Skeletal muscle cell (primary cell): ENCODE results near the gene SRMS.

Experiments
- DNase-seq: peaks from one replicate; pipeline ENCODE4 v3.0.0-alpha.2; 2010; ENCODE audit warnings: low read depth
- H3K4me3 ChIP-seq: 2 replicates; pipeline ENCODE4 v1.5.1; 2011; ENCODE audit warnings: low read depth, mild to moderate bottlenecking, control low read depth, low read length, moderate library complexity

Gene SRMS

DNA sequence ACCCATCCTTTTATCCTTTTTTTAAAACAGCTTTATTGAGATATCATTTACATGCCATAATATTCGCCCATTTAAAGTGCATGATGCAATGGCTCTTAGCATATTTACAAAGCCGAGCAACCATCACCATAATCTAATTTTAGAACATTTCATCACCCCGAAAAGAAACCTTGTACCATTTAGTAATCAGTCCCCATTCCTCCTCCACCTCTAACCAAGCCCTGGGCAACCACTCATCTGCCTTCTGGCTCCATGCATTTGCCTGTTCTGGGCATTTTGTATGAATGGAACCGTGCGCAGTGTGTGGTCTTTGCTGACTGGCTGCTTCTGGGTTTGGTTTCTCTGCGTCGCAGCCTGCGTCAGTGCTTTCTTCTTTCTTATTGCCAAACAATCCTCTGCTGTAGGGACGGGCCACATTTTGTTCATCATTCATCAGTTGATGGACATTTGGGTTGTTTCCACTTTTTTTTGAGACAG is 38.4 kb downstream of the SRMS start:
- DNase-seq = no peak
- no peak overlapping the region for H3K4me3 ChIP-seq

DNA sequence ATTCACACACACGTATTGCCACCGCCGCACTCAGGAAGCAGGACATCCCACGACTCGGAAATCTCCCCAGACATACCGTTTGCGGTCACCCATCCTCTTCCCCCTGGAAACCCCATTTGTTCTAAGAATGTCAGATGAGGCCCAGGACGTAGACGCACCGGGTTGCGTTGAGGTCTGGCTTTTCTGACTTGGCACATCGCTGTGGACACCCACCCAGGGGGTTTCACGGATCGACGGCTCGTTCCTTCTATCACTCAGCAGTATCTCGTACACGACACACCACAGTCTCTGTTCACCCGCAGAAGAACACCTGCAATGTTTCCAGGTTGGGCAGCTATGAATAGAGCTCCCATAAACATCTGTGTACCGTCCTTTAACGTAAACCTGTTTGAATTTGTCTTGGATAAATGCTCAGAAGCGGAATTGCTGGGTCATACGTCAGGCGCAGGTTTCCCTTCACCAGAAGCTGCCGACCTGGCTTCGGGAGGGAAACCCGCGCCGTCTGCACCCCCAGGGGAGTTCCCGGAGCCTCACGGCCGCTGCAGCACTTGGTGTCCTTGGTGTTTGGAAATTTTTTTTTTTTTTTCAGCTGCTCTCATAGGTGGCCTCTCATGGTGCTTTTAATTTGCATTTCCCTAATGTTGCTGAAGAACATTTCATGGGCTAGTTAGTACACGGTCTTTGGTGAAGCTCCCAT is 39.3 kb downstream of the SRMS start:
- no peak for DNase-seq
- H3K4me3 ChIP-seq = no peak overlapping the region

GRCh38 chr20:63507083-63507743 is 40.3 kb downstream of the SRMS start:
- DNase-seq = no peak

GRCh38 chr20:63505723-63506122 is 41.8 kb downstream of the SRMS start:
- no peak overlapping the region for H3K4me3 ChIP-seq
- DNase-seq = no peak

More at GRCh38 chr20:63507083-63507743, 40.3 kb downstream of the SRMS start:
- no peak overlapping the region for H3K4me3 ChIP-seq

DNA sequence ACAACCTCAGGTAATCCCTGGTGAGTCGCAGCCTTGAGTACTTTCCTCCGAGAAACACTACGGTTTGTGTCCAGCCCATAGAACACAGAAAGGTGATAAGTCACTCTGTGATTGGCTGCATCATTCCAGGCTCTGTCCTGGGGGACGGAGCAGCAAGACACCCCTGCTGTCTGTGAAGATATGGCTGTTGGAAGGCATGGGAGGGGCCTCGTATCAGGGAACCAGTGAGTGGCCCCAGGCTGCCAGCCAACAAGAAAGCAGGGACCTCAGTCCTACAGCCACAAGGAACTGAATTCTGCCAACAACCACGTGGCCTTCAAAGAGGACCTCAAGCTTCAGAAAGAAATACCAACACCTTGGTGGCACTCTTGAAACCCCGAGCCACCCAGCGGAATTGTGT is 42.3 kb downstream of the SRMS start:
- no peak for DNase-seq
- no peak overlapping the region for H3K4me3 ChIP-seq

DNA sequence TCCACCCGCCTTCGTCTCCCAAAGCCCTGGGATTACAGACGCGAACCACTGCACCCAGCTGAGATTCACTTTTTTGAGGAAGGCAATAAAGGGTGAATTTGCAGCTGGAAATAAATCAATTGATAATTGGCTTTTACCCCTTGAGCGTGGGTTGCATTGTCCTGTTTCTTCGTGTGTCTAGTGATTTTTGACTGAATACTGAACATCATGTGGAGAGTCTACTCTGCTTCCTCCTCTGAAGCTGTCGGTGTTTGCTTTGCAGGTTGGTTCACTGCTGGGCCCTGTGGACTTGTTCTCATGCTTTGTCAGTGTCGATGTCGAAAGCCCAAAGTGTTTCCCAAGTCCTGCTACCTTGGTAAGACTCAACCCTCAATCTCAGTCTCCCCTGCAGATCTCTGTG is 42.9 kb downstream of the SRMS start:
- H3K4me3 ChIP-seq = no peak overlapping the region
- no peak for DNase-seq

- no peak for DNase-seq
- no peak overlapping the region for H3K4me3 ChIP-seq
Measured at GRCh38 chr20:63503524-63503923, 44.0 kb downstream of the SRMS start.

GRCh38 chr20:63502671-63503172 is 44.8 kb downstream of the SRMS start:
- no peak for DNase-seq
- no peak overlapping the region for H3K4me3 ChIP-seq

DNA sequence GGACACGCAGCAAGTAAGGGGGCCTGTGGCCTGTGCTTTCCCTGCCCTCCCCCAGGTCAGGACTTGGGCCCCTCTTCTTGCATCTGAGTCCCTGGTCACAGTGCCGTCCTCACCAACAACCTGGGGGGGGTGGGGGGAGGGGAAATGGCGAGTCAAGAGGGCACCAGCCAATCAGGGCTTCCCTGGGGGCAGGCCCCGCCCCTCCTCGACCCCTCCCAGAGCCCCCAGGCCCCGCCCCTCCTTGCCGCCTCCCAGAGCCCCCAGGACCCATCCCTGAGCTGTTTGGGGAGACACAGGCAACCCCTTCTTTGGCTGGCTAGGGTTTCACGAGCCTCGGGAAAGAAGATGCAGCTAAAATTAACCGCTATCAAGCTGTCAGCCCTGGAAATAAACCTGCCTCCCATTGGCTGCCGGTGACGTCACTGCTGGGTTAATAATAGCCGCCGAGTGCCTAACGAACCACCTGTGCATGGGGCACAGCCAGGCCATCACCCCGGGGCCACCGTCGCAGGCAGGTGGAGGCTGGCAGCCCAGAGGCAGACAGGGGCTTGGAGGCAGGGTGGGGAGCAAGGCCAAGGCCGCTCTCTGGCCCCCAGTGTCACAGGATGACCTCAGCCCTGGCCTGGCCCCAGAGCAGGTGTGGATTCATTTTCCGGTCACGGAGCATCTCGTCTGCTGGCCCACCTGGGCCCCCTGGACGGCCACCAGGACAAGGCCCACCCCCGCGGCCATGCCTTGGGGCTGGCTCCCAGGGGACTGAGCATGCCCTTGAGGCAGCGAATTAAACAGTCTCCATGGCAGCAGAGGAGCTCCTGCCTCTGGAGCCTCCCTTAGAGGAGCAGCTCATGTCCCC is 45.5 kb downstream of the SRMS start:
- H3K4me3 ChIP-seq = no peak overlapping the region
- no peak for DNase-seq

DNA sequence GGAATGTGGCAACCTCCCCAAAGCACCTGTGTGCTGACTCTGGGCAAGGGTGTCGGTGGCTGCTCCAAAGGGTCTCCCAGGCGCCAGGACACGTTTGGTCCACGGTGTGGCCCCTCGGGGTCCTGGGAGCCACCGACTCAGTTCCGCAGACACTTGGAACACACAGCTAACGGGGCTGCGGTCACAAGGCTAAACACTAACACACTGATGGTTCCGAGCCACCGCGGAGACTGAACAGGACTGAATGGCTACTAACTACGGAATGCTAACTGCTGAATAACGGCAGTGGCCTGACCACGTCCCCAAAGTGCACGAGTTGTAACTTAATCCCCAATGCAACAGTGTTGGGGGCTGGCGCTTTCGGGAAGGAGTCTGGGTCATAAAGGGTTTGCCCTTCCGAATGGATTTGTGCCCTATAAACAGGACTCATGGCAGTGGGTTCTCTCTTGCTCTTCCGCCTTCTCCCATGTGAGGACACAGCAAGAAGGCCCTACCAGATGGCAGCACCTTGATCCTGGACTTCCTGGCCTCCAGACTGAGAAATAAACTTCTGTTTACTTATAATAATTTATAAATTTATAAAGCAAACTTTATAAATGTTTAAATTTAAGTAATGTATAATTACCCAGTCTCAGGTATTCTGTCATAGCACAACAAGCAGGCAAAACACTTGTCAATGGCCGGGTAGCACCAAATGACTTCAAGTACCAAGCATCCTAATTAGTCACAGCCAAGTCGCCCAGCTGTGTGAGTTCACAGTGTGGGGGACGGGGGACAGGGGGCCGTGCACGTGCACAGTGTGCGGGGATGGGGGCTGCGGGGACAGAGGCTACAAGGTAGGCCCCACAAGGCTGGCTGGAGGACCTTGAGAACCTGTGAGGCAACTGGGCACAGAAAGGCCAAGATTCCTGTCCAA is 46.4 kb downstream of the SRMS start:
- DNase-seq = no peak

DNA sequence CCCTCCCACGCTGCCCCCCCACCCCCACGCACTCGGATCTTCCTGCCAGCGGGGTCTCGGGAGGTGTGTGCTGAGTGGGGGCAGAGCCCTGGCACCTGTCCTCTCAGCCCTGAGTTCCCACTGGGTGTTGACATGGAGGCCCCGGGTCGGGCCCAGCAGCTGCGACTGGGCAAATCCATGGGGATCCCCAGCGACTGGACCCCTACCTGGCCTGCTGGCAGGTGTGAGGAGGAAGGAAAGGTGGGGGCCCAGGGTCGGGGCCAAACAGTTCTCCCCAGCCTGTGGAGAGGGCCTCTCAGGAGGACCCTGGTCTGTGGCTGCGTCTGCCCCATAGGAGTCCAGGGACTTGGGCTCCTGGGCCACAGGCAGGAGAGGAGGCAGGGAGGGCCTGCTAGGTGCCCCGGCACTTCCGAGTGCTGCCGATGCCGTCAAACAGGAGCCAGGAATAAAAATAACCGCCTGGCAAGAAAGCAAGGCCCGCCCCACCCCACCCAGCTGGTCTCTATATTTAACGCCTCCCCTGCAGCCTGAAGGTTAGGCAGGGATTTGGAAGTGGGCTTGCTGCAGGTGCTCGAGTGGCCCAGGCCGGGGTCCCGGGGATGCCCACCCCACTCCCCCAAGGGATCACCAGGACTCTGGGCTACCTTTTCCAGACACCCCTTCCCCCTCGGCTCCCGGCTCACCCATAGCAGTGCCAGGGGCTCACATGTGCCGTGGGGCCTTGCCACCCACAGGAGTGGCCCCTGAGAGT is 47.2 kb downstream of the SRMS start:
- no peak overlapping the region for H3K4me3 ChIP-seq
- no peak for DNase-seq

More for the DNA sequence above, 46.4 kb downstream of the SRMS start:
- H3K4me3 ChIP-seq = no peak overlapping the region

DNA sequence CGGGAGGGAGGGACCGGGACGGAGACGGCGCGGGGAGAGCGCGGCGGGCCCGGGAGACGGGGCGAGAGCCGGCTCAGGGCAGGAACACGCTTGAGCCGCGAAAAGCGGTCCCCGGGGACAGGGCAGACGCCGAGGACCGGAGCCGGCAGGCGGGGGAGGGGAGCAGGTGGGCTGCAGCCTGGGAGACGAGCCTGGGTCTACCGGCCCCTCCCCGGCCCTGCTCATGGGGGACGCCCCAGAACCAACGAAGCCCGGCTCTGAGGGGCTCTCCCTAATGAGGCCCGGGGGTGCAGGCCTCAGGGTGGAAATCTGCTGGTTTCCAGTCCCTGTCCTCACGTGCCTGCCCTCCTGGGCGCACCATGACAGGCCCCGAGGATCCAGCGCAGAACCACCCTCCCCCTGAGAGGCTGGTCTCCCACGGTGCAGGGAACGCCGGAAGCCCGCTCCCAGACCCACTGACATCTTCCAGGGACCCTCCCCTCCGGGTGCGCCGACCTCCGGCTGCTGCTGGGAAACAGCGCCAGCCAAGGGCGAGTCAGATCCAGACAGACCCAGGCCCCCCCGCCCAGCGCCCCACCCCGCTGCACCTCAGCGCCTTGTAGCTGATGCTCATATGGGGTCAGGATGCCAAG is 48.1 kb downstream of the SRMS start:
- DNase-seq = no peak
- H3K4me3 ChIP-seq = peak overlapping the region; percentile 23

- H3K4me3 ChIP-seq = peak within 1 kb of the TSS; percentile 31
- DNase-seq = no peak
Measured at GRCh38 chr20:63498960-63499337, 48.6 kb downstream of the SRMS start, which contains the start of gene EEF1A2. EEF1A2 (minus strand) TSS chr20:63499083; CDS start chr20:63497763, 1,320 bp downstream.

DNA sequence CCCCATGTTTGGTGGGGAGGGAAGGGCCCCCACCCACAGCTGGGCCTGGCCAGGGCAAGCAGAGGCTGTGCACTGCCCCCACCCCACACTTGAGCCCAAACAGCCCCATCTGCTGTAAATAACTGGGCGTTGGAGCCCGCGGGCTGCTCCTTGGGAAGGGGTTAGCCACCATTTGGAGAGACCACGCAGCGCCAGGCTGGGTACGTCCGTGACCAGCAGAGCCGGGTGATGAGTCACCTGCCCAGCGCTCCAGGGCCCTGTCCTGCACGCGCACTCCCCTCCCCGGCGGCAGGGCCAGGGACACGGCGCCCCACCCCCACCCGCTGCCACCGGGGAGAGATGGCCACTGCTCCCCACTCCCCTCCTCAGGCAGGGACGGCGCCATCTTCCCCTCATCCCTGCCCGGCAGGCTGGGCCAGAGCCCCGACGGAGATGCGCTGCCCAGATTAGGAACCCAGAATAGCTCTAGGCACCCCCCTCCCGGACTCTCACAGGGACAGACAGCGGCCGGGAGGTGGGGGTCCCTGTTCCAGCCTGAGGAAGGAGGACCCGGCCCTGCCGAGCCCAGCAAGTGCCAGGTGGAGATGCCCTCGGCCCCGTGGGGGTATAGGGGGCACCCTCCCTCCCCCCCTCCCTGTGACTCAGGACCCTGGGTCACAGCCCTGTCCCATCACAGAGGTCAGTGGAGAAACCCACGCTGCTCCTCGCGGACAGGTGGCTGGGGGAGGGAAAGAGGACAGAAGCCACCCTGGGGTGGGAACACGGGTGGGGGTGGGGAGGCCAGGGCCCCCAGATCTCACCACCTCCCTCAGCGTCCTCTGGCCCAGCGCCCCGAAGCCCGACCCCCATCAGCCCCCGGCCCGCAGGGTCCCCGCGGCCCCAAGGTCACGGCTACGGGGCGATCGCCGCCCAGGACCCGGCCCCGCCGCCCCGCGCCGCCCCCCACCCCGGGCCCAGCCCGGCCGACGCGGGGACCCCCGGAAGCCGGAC is 49.3 kb downstream of the SRMS start:
- no peak for DNase-seq
- no peak overlapping the region for H3K4me3 ChIP-seq

- H3K4me3 ChIP-seq = no peak overlapping the region
- no peak for DNase-seq
Measured at GRCh38 chr20:63497138-63497945, 50.2 kb downstream of the SRMS start.

DNA sequence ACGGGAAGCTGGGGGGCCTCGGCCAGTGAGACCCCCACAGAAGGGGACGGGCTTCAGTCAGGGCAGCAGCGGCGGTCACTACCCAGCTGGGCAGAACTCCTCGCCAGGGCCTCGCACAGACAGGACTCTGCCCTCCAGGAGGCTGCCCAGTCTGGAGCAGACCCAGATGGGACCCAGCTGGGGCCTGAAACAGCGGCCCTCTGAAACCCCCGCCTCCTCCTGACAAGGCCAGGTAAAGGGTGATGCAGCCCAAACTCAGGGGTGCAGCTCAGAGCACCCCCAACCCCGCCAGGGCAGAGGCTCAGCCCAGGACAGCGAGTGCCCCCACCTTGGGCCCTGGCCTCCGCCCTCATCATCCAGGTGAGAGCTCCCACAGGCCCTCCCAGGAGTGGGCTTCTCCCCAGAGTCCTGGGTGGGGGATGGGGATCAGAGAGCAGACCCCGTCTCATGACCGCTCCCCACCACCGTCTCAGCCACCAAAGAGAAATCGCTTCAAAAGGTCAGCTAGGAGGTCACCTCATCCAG is 50.9 kb downstream of the SRMS start:
- DNase-seq = no peak
- no peak overlapping the region for H3K4me3 ChIP-seq
